Gastroesophageal sphincter (tissue), 3 donors: ENCODE measurements around the gene TSPAN14.

Experiments used
- POLR2A ChIP-seq, 2 donors: fragments of 450-650 bp; IDR thresholded peaks; one replicate each; pipeline ENCODE4 v1.6.1; 2017; ENCODE audit warnings: antibody characterized with exemption in 2 of 2, mild to moderate bottlenecking in 2 of 2, moderate library complexity in 1 of 2
- TF ChIP-seq, protein P1 (sequence below), 4 experiments: fragments of 200-600 bp in 2 of 4; fragments of 450-650 bp in 2 of 4; sonication (generic) in 1 of 4; IDR thresholded peaks; one replicate each; pipeline ENCODE4 v1.5.1; 2017 to 2019; ENCODE audit warnings: antibody characterized with exemption in 4 of 4, mild to moderate bottlenecking in 2 of 4, moderate library complexity in 2 of 4

DNA sequence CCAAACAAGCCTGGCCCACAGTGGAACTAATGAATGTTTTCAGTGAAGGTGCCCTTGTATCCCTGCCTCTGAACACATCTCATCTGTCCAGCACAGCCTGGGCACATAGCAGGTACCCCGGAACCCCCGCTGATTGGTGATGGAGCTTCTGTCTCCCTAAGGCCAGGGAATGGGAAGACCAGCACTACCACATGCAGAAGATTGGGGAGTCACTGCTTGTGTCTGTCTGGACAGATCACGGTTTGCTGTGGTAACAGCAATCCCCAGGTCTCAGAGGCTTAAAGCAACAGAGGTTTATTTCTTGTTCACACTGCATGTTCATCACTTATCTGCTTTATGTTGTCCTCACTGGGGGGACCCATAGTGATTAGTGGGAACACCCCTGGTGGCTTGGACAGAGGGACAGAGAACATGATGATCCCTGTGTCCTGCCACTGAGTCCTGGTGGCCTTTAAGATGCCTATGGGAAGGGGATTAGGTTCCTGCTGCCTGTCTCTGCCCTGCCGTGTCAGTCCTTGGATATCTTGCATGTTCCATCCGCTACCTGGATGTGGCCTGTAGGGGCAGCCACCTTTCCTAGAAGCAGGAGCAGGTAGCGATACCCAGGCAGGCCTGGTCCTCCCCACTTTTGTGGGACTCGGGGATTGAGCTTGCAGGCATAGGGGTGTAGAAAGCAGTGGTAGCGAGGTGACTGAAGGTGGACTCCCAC is 3.6 kb downstream of the TSPAN14 start:
- TF ChIP-seq, protein P1, sequence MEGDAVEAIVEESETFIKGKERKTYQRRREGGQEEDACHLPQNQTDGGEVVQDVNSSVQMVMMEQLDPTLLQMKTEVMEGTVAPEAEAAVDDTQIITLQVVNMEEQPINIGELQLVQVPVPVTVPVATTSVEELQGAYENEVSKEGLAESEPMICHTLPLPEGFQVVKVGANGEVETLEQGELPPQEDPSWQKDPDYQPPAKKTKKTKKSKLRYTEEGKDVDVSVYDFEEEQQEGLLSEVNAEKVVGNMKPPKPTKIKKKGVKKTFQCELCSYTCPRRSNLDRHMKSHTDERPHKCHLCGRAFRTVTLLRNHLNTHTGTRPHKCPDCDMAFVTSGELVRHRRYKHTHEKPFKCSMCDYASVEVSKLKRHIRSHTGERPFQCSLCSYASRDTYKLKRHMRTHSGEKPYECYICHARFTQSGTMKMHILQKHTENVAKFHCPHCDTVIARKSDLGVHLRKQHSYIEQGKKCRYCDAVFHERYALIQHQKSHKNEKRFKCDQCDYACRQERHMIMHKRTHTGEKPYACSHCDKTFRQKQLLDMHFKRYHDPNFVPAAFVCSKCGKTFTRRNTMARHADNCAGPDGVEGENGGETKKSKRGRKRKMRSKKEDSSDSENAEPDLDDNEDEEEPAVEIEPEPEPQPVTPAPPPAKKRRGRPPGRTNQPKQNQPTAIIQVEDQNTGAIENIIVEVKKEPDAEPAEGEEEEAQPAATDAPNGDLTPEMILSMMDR (IDR thresholded peaks at IDR 0.05): no peak
- TF ChIP-seq POLR2A (IDR thresholded peaks at IDR 0.05): no peak
